Left ventricle myocardium inferior (tissue), 1 donor: ENCODE measurements around the gene FOXG1. TPM values are rescaled to one million over a fixed set of nuclear protein-coding genes. Genes with fewer than 3 reads are reported as not detected.
A peak's percentile ranks its signal among the peaks of the same experiment; 100 is the strongest.

Experiments used
- DNase-seq: peaks from one replicate; pipeline ENCODE4 v3.0.0-alpha.2; 2020
- H3K27ac ChIP-seq: fragments of 200-600 bp; replicated peaks from 2 replicates; pipeline ENCODE4 v1.8.0; 2021
- H3K27me3 ChIP-seq: fragments of 200-600 bp; 2 replicates; pipeline ENCODE4 v1.8.0; 2021; ENCODE audit warnings: low read depth
- H3K36me3 ChIP-seq: fragments of 200-600 bp; 2 replicates; pipeline ENCODE4 v1.8.0; 2021
- H3K4me1 ChIP-seq: fragments of 200-600 bp; 2 replicates; pipeline ENCODE4 v1.8.0; 2021
- H3K4me3 ChIP-seq: fragments of 200-600 bp; 2 replicates; pipeline ENCODE4 v1.8.0; 2021; ENCODE audit warnings: mild to moderate bottlenecking, moderate library complexity
- H3K9me3 ChIP-seq: fragments of 200-600 bp; replicated peaks from 2 replicates; pipeline ENCODE4 v1.8.0; 2021
- intact Hi-C: fragments of 100-400 bp; cut with micrococcal nuclease; formaldehyde crosslinking; loops from one replicate; pipeline ENCODE4 v1.11.0; 2022
- total RNA-seq: library from RNA; stranded (reverse); fragmentation: NEBNext Ultra II Directional; extraction: Animal tissue kit (Norgen Biotek cat#: 25700); gene quantifications from one replicate; pipeline ENCODE4 v1.2.1, GENCODE V29; 2021
- TF ChIP-seq, protein P1 (sequence below): fragments of 200-600 bp; IDR thresholded peaks from 2 replicates; pipeline ENCODE4 v1.8.0; 2021; ENCODE audit warnings: antibody characterized with exemption, mild to moderate bottlenecking, borderline replicate concordance
- donor health status: DM: no; HTN: yes; CAD: no; lungs with severe emphysema.

Gene FOXG1
- total RNA-seq, 1 donor from 2014 or later, result not detected

GRCh38 chr14:28745176-28745575 is 21.4 kb upstream of the FOXG1 start:
- Histone ChIP-seq H3K27me3 (peaks cover 19% of the 10 kb centered on the region), H3K27ac (no peak overlapping the region), H3K36me3 (no peaks in the 10 kb centered on the region), H3K9me3 (peaks cover 17% of the 10 kb centered on the region), H3K4me1 (no peaks in the 10 kb centered on the region), H3K4me3 (no peak overlapping the region)
- no peak for DNase-seq
- intact Hi-C loops, result no loop called here
- TF ChIP-seq, protein P1, sequence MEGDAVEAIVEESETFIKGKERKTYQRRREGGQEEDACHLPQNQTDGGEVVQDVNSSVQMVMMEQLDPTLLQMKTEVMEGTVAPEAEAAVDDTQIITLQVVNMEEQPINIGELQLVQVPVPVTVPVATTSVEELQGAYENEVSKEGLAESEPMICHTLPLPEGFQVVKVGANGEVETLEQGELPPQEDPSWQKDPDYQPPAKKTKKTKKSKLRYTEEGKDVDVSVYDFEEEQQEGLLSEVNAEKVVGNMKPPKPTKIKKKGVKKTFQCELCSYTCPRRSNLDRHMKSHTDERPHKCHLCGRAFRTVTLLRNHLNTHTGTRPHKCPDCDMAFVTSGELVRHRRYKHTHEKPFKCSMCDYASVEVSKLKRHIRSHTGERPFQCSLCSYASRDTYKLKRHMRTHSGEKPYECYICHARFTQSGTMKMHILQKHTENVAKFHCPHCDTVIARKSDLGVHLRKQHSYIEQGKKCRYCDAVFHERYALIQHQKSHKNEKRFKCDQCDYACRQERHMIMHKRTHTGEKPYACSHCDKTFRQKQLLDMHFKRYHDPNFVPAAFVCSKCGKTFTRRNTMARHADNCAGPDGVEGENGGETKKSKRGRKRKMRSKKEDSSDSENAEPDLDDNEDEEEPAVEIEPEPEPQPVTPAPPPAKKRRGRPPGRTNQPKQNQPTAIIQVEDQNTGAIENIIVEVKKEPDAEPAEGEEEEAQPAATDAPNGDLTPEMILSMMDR, result no peak

DNA sequence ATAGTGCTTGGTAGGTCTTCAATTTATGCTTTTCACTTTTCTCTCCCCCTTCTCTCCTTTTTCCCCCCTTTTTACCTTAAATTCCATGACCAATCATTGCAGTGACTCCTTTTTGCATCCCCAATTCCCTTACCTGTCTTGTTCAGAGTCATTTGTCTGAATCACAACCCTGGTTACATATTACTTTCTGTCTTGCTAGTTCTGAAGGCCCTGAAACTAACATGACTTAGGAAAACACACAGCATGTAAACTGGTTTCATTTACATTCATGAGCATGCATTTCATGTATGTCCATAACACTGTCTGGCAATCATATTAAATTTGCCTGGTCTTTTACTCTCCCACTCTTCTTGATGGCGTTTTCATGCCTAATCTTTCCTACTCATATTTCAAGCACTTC is 20.3 kb upstream of the FOXG1 start:
- H3K9me3 ChIP-seq, result peaks cover 17% of the 10 kb centered on the region
- H3K4me3 ChIP-seq, result no peak overlapping the region
- TF ChIP-seq, protein P1, result no peak
- intact Hi-C loops, result no loop called here
- no peaks in the 10 kb centered on the region for H3K36me3 ChIP-seq
- no peak for DNase-seq
- H3K4me1 ChIP-seq, result no peaks in the 10 kb centered on the region
- H3K27me3 ChIP-seq, result peaks cover 28% of the 10 kb centered on the region
- no peak overlapping the region for H3K27ac ChIP-seq

DNA sequence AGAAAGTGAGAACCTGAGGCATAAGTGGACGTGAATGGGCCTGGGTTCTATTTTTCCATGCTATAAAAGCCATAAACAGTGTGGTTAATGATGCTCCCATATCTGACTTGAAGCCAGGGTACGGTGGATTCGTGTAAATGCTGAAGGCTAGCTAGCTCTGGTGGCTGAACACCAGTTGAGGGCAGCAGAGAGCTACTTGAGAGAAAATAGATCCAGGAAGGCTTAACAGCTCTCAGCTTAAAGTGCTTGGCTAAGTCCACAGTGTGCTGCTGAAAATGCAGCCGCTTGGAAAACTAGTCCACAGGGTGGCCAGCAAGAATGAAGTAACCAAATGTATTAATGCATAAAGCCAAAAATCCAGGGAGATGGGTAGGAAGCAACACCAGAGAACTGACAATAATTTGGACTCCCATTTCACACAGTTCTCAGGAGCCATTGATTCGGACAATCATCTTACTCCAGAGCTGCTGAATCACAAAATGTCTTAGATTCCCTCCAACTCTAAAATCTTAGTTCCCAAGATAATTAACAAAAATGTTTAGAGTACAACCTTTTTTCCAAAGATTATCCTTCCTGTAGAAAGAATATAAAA is 15.0 kb upstream of the FOXG1 start:
- H3K4me3 ChIP-seq, result no peak overlapping the region
- no peaks in the 10 kb centered on the region for H3K36me3 ChIP-seq
- intact Hi-C loops, result loop anchor here (10.0 kb wide), 1 partner anchor 783 kb away; no protein-coding TSS in a partner anchor
- TF ChIP-seq, protein P1, result peak; percentile 50
- H3K27me3 ChIP-seq, result peaks cover 75% of the 10 kb centered on the region
- no peak for DNase-seq
- H3K4me1 ChIP-seq, result no peaks in the 10 kb centered on the region
- H3K9me3 ChIP-seq, result peaks cover 12% of the 10 kb centered on the region
- H3K27ac ChIP-seq, result no peak overlapping the region

DNA sequence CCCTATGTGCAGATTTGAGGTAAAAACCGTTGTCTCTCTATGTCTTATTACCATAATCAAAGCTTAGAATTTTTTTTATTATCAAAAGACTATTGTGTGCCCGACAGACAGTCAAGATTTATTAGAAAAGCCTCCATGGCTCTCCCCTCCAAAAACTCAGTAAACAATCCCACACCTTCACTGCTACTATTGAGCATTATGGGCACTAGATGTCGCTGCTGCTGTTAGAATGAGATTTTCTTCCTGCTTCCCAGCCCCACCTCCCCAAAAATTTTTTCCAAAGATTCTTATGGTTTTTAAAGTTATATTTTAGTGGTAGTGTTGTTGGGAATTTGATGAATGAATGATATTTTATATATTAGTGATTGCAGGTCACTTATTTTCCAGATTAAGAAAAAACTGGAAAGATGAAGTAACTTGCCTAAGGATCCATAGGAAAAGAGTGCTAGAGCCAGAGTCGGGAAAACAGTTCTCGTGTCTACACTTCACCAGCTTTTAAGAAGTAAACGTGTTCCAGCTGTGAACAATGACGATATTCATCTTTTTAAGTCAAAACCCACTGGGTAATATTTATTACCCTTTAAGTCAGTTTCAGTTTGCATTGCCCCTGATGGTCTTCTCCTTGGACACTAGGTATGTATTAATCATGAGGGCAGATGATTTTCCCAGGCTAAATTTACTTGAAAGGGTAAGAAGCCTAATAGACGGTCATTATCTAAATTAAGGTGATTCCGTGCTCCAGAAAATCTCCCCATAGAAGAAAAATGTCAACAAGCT is 12.2 kb upstream of the FOXG1 start:
- Histone ChIP-seq H3K4me3 (no peak overlapping the region), H3K9me3 (no peaks in the 10 kb centered on the region), H3K27me3 (peaks cover 99% of the 10 kb centered on the region), H3K4me1 (peaks cover 16% of the 10 kb centered on the region), H3K36me3 (no peaks in the 10 kb centered on the region), H3K27ac (no peak overlapping the region)
- intact Hi-C loops, result loop anchor here (10.0 kb wide), 1 partner anchor 780 kb away; no protein-coding TSS in a partner anchor
- DNase-seq, result no peak
- TF ChIP-seq, protein P1, result peak; percentile 72

GRCh38 chr14:28755198-28755815 is 11.3 kb upstream of the FOXG1 start:
- H3K27me3 ChIP-seq, result peaks cover 100% of the 10 kb centered on the region
- TF ChIP-seq, protein P1, result no peak
- no peaks in the 10 kb centered on the region for H3K36me3 ChIP-seq
- H3K4me3 ChIP-seq, result no peak overlapping the region
- peaks cover 22% of the 10 kb centered on the region for H3K4me1 ChIP-seq
- no peak for DNase-seq
- no peaks in the 10 kb centered on the region for H3K9me3 ChIP-seq
- intact Hi-C loops, result loop anchor here (10.0 kb wide), 1 partner anchor 779 kb away; no protein-coding TSS in a partner anchor
- no peak overlapping the region for H3K27ac ChIP-seq
